ENCODE measurements around the gene DHRS11.
"Not testable (repeated sequence)": the region's sequence is repeated elsewhere in the genome, so short reads cannot be mapped to it uniquely, and the experiment has no call there.

The DHRS11 gene

DNA sequence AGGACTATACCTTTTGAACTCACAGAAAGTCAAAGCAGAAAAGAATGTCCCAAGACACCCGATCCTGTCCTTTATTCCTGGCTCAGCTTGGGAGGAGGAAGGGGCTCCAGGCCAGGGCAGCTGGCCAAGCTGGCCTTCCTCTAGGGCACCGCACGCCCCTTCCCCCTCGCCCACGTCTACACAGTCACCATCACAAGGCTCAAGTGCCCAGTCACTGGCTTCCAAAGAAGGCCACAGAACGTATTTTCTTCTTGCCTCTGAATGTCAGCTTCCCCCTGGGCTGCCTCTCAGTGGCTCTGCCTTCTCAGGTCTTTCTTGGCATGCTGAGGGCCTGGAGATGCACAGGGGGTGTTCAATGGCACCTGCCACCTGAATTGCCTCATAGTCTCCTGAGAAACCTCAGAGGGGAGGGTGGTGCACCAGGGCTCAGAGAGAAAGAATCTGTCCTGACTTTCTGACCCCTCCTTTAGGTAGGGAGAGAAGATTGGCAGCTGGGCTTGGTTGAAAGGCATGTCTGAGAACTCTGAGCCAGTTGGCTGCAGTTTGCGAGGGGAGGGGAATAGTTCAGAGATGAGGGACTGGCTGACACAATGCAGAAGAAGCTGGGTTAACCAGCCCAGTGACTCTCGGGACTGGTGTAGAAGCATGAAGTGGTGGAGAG, 2.1 kb downstream of the DHRS11 start:
- no peak for DNase-seq (ENCODE audit: low read depth)

DNA sequence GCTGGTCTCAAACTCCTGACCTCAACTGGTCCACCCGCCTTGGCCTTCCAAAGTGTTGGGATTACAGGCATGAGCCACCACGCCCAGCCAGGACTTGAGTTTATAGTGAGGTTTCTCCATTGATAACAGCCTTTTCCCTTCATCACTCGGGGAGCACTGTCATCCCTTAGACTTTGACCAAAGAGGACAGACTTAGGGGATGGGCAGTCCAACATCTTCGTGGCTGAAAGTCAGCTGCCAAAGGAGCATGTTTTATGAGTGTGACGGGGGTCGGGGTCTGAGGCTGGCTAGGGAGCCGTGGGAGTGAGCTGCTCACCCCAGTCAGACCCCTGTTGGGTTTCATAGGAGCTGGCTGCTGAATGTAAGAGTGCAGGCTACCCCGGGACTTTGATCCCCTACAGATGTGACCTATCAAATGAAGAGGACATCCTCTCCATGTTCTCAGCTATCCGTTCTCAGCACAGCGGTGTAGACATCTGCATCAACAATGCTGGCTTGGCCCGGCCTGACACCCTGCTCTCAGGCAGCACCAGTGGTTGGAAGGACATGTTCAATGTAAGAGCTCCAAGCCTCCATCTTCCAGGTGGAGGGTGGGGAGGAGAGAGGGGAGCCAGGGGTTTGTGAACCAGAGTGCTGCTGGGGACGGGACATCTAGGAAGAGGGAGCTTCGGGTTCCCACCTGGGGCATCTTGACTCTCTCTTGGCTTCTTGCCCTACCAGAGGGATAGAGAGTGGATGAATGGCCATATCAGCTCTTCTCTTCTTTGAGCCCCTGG, 3.1 kb downstream of the DHRS11 start:
- DNase-seq (ENCODE audit: low read depth), result no peak

DNA sequence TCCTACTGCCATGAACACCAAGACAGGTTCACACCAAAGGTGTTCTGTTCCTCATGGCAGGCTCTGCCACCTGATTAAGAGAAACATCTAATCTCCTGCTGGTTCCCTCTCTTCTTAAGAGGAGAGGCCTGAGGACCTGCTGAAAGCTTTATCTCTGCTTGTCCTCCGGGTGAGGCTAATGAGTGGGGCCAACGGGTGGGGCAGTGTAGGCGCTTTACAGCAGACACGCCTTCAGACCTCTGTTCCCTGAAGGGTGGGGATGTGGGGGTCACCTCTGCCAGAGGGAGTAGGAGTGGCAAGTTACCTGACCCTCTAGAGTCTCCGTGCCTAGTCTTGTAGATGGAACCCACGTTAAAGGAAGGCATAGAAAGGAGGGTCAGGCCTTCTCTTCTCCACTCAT, 5.5 kb downstream of the DHRS11 start:
- no peak for DNase-seq (ENCODE audit: low read depth)

DNA sequence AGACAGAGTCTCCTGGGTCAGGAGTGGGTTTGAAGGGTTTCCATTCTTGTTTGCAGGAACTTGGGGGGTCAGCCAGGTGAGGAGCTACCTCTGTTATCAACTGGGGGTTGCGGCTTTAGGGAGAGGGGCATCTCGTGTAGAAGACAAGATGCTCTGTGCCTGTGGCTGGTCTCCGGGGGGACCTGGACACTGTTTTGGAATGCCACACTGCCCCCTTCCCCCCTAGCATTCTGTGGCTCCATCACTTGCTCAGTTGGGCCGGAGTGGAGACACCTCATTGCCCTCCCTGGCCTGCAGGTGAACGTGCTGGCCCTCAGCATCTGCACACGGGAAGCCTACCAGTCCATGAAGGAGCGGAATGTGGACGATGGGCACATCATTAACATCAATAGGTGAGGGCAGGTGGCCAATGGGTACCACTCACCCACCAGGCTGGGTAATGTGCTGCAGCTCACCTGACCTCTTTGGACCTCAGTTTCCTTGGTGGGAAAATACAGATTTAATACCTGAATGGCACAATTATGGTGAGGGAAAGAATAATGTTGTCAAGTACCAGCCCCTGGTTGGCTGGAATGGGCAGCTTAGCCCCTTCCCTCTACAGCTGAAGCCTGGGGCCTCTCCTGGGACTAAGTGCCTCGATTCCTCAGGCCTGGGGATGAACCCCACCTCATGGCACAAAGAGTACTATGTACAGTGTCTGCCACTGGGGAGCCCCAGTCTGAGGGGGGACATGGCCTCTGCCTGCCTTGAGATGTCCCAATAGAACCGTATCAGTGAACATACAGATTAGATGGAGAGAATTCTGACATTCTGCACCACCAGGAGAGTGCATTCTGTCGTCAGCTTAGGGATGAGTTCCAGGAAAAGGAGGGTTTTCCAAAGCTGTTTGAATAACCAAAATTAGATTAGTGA, 6.4 kb downstream of the DHRS11 start:
- DNase-seq (ENCODE audit: low read depth), result no peak

DNA sequence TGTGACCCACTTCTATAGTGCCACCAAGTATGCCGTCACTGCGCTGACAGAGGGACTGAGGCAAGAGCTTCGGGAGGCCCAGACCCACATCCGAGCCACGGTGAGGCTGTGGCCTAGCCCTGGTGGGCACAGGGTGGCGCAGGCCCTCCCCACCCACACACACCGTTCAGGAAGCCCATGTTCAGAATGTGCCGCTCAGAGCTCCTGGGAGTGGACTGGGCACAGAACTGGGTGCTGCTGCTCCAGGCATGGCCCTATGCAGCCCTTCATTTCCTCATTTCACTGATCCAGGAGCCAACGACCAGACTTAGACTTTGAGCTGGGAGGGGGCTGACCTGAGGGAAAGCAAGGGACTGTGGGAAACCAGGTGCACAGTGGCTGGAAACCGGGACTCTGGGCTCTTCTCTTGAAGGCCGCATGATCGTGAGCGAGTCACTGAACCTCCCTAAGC, 7.3 kb downstream of the DHRS11 start:
- no peak for DNase-seq (ENCODE audit: low read depth)

DNA sequence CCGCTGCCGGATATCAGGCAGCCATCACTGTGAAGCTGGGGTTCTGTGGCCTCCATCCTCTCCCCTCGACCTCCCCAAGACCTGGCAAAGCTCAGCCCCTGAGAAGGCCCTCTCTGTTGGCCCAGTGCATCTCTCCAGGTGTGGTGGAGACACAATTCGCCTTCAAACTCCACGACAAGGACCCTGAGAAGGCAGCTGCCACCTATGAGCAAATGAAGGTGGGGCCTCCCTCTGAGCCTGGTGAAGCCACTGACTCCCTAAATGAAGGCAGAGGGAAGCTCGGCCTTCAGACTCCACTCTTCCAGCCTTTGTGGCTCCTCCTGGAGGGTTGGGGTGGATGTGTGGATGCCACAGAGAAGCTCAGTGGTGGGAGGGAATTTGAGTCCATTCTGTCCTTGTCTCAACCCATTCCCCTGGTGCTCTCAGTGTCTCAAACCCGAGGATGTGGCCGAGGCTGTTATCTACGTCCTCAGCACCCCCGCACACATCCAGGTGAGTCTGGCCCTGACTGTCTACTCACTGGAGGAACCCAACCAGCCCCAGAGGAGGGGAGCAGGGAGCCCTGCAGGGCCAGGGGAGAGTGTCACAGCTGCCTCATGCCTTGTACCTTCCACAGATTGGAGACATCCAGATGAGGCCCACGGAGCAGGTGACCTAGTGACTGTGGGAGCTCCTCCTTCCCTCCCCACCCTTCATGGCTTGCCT, 8.0 kb downstream of the DHRS11 start:
- DNase-seq (ENCODE audit: low read depth), result no peak

DNA sequence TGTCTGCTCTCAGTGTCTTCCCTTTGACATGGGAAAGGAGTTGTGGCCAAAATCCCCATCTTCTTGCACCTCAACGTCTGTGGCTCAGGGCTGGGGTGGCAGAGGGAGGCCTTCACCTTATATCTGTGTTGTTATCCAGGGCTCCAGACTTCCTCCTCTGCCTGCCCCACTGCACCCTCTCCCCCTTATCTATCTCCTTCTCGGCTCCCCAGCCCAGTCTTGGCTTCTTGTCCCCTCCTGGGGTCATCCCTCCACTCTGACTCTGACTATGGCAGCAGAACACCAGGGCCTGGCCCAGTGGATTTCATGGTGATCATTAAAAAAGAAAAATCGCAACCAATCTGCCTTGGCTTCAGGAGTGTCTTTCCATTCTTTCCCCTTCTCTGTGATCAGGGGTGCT, 8.8 kb downstream of the DHRS11 start:
- no peak for DNase-seq (ENCODE audit: low read depth)

DNA sequence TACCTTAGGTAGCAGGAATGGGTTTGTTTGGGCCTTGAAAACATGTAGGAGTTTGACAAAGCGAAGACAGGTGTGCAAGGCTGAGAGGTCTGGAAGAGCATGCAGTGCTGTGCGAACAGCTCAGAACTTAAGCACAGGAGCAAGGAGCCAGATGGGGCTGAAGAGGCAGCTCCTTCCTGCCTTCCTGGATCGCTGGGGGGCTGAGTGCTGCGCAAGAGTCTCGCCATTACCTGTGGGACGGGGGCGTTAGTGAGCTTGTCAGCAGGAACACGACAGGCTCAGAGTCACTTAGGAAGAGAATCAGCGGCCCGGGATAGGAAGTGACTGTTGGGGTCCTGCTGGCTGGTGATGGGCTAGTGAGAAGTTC, 9.2 kb downstream of the DHRS11 start:
- no peak for DNase-seq (ENCODE audit: low read depth)

DNA sequence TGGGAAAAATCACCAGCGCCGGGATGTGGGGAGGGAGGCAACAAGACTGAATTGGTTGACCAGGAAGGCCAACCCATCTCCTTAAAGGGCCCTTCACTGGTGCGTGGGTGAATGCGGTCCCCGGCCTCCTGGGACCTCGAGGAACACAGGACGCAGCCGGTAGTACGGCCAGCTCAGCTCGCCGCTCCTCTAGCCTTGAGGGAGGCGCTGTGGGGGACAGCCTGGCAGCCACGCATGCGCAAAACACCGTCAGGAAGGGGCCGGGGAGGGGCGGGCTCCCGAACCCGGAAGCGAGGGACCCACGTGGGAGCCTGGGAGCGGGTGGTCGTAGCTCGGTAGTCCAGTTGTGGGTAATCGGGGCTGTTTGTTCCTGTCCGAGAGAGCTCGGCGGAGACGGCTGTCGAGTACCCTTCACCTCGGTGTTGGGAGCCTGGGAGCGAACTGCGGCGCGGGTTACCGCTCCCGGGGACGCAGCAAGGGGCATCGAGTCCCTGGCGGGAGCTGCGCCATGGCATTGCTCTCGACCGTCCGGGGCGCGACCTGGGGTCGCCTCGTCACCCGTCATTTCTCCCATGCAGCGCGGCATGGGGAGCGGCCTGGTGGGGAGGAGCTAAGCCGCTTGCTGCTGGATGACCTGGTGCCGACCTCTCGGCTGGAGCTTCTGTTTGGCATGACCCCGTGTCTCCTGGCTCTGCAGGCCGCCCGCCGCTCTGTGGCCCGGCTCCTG, 9.8 kb downstream of the DHRS11 start, which contains the start of gene MRM1:
TSS of gene MRM1 (plus strand) at position 281 of the 727 bp plus-strand sequence. CDS start at position 509, 228 bp downstream.
- DNase-seq (ENCODE audit: low read depth), result peak; percentile 84

DNA sequence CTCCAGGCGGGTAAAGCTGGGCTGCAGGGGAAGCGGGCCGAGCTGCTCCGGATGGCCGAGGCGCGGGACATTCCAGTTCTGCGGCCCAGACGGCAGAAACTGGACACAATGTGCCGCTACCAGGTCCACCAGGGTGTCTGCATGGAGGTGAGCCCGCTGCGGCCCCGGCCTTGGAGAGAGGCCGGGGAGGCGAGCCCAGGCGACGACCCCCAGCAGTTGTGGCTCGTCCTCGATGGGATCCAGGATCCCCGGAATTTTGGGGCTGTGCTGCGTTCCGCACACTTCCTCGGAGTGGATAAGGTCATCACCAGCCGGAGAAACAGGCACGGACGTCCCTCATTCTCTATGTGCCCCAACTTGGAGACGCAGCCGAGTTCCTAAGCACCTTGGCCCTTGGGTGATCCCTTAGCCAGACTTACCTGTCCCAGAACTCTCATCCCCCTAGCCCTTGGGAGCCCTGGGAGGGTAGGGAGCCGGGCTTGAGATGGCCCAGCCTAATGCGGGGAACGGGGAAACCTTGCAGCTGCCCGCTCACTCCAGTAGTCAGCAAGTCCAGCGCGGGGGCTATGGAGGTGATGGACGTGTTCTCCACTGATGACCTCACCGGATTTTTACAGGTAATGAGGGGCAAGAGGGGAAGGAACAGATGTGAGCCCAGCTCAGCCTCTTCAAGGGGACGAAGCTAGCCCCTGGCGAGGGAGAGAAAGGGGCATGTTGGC, 10.5 kb downstream of the DHRS11 start:
- DNase-seq (ENCODE audit: low read depth), result no peak

DNA sequence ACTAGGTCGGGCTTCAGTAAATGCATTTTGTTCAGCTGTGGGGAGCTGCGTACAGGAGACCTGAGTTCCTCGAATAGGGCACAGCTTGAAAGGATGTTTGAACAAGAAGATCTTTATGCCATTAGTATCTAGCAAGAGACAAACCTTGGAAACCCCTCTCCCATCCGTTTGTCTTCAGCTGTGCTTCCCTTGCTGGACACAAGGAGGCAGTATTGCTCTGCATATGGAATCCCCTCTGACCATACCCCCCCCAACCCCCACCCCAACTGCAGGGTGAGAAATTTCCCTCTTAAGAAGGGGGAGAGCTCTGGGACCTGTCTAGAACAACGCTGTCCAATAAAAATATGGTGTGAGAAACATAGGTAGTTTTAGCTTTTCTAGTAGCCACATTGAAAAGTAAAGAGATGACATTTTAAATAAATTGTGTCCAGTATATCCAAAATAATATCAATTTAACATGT, 11.3 kb downstream of the DHRS11 start:
- DNase-seq (ENCODE audit: low read depth), result peak; percentile 62

DNA sequence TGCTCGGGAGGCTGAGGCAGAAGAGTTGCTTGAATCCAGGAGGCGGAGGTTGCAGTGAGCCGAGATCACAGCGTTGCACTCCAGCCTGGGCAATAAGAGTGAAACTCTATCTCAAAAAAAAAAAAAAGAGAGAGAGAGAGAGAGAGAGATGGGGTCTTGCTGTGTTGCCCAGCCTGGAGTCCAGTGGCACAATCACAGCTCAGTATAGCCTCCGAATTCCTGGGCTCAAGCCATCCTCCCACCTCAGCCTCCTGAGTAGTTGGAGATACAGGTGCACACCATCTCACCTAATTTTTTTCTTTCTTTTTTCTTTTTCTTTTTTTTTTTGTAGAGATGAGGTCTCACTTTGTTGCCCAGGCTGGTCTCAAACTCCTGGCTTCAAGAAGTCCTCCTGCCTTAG, 13.3 kb downstream of the DHRS11 start:
- DNase-seq (ENCODE audit: low read depth), result not testable (repeated sequence)

DNA sequence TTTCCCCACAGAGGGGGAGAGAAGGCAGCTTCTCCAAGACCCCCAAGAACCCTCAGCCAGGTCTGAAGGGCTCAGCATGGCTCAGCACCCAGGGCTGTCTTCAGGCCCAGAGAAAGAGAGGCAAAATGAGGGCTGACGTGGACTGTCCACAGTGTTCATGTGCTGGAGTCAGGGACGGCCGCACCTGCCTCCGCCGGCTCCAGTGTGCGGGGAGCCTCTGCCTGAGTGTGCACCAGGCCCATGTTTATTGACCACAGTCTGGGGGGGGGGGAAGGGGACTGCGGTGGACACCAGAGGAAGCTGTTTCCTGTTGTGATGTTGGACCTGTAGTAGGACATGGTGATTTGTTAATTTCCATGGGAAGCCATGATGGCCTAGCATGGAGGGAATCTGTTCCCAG, 16.6 kb downstream of the DHRS11 start:
- no peak for DNase-seq (ENCODE audit: low read depth)

DNA sequence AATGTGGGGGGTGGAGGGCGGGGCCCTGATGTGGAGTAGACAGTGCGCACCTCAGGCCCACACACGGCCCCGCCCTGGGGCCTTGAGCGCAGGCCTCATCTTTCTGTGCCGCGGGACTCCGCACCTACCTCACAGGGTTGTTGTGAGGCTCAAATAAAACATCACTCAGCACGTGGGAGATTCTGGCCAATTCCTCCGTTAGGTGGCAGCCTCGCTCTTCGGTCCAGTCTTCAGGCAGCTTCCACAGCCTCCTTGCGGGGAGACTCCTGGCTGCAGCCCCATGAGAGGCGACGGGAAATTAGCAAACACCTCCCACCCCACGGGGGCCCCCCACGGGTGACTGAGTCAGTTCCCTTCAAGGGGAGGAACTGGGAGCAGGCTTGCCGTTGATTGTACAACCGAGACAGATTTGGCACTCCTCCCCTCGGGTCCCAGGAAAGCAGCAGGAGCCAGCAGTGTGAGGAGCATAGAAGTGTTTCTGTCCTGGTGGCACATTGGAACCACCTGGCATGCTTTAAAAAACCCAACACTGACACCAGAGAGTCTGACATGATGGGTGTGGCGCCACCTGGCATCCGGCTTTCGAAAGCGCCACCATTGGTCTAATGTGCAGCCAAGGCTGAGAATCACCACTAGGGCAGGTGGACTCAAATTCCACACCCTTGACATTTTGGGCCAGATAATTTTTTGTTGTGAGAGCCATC, 17.3 kb downstream of the DHRS11 start:
- no peak for DNase-seq (ENCODE audit: low read depth)

DNA sequence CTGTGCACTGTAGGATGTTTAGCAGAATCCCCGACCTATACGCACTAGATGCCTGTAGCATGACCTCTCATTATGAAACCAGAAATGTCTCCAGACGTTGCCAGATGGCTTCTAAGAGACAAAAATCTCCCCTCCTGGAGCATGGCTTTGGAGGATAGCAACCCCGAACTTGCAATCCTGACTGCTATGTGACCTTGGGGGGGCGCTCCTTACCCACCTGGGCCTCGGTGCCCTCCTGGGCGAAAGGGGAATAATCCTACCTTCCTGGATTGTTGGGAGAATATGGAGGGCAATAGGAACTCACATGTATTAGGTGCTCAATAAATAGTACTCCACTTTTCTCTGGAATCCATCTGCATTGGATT, 17.8 kb downstream of the DHRS11 start:
- no peak for DNase-seq (ENCODE audit: low read depth)

DNA sequence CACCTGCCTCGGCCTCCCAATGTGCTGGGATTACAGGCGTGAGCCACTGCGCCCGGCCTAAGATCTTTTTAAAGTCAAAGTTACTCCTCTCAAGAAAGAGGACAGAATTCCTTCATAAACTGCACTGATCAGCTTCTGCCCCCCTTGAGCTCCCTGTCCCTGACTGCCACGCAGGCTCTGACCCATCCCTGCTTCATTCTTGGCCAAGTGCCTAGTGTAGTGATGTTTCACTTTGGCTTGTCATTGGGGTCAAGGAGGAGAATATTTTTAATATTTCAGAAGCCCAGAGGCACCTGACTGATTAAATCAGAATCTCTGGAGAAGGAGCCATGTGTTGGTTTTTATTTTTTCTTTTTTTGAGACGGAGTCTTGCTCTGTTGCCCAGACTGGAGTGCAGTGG, 18.8 kb downstream of the DHRS11 start:
- no peak for DNase-seq (ENCODE audit: low read depth)

DNA sequence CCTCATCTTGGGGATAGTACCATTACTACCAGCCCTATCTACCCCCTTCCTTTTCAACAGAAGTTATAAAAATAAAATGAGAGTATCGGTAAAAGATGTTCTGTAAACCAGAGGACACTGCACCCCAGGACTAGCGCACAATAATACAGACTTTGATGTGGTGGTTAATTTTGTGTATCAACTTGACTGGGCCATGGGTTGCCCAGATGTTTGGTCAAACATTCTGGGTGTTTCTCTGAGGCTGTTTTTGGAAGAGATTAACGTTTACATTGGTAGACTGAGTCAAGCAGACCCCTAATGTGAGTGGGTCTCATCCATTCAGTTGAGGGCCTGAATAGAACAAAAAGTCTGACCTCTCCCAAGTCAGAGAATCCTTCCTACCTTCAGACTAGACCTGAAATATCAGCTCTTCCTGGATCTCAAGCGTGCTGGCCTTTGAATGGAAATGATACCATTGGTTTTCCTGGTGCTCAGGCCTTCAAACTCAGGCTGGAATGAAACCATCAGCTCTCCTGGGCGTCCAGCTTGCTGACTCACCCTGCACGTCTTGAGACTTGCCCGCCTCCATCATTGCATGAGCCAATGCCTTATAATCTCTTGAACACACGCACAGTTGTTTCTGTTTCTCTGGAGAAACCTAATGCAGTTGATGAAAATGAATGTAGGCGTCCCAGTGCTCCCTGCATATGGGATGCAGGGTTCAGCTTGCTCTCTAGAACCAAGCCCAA, 19.8 kb downstream of the DHRS11 start:
- no peak for DNase-seq (ENCODE audit: low read depth)

DNA sequence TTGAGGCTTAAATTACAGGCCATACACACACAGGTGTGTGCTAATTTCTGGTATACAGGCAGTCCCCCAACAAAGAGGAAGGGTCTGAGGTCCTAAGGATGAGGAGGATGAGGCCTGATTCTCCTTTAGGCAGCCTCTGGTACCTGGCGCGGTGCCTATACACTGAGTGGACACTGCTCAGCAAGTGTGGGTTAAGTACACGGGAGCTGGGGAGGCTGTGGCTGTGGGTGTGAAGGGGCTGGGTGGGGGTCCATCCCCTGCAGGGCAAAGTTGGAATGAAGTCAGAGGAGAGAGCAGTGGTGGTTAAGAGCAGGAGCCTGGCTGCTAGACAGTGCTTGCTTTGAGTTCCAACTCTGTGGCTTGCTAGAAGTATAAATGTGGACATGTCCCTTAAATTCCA, 20.6 kb downstream of the DHRS11 start:
- DNase-seq (ENCODE audit: low read depth), result no peak

DNA sequence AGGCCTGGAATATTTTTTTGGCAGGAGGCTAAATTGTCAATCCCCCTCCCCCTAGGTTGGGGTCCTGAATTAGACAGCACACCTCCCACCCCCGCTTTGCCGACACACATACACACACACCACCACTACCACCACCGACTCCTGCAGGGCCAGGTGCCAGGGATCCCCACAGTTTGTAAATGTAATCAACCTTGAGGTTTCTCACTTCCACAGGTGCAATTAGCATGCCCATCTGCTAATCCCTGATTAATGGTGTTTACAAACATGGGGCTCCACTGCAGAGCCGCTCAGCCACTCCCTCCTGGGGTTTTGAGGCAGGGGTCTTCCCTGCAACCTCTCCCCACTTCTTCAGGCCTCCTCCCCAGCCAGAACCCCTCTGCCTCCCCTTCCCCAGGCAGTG, 21.5 kb downstream of the DHRS11 start:
- no peak for DNase-seq (ENCODE audit: low read depth)

All from T follicular helper cell (primary cell).